K562 (cell line): ENCODE measurements around the gene MYCBPAP. TPM values are rescaled to one million over a fixed set of nuclear protein-coding genes. Genes with fewer than 3 reads are reported as not detected.

Source experiments
- ATAC-seq: fragments of 200-7000 bp; cut with Tn5 transposase; 3 replicates; pipeline ENCODE4 v1.9.1; 2020; ENCODE audit warnings: moderate library complexity
- BruUV-seq: library from RNA; stranded (reverse); fragments of 400-500 nt; replicated peaks from 2 replicates; lab custom pipeline; 2021; lab: Mats Ljungman, UMichigan
- CTCF ChIA-PET: fragments of 300-600 bp; formaldehyde crosslinking; extraction: SDS; loops from one replicate; lab custom pipeline; 2021; ENCODE audit warnings: low intra/inter-chr PET ratio; lab: Yijun Ruan, JAX
- POLR2A ChIA-PET: fragments of 300-600, 350-650 bp; sonication (Branson Sonifier 250); formaldehyde crosslinking; extraction: SDS; loops from one replicate; lab custom pipeline; 2021; ENCODE audit warnings: antibody characterized with exemption, inconsistent platforms; lab: Yijun Ruan, JAX
- DNase-seq, 4 experiments: peaks; one replicate each; pipeline versions ENCODE4 v3.0.0 to v3.0.0-alpha.2; 2011 to 2018; ENCODE audit warnings: low spot score in 3 of 4, mixed read lengths in 3 of 4; ENCODE audit errors: extremely low read depth in 1 of 4
- FAIRE-seq: peaks from 2 replicates; lab custom pipeline; 2011; peaks lifted over from hg19 to GRCh38; lab: Jason Lieb, UNC
- H2AFZ ChIP-seq: 2 replicates; pipeline ENCODE4 v1.6.0; 2011; ENCODE audit warnings: low read depth, low read length, control low read depth, inconsistent platforms
- H3K27ac ChIP-seq: fragments of 200-600 bp; 3 replicates; pipeline ENCODE4 v1.8.0; 2011; ENCODE audit warnings: low read depth, mild to moderate bottlenecking, control low read depth, inconsistent platforms, low read length, moderate library complexity, mixed read lengths; ENCODE audit errors: extremely low read depth
- H3K27me3 ChIP-seq, 2 experiments: fragments of 300-600 bp in 1 of 2; 2 replicates in 1 of 2; 3 replicates in 1 of 2; pipeline versions ENCODE4 v1.6.0 to v1.8.0; 2011; ENCODE audit warnings: inconsistent platforms in 2 of 2, low read length in 2 of 2, mild to moderate bottlenecking in 1 of 2, mixed read lengths in 1 of 2, moderate library complexity in 1 of 2; ENCODE audit not compliant: control insufficient read depth in 2 of 2, insufficient read depth in 2 of 2
- H3K36me3 ChIP-seq: fragments of 300-600 bp; 3 replicates; pipeline ENCODE4 v1.8.0; 2011; ENCODE audit warnings: mild to moderate bottlenecking, low read length, inconsistent platforms; ENCODE audit not compliant: control insufficient read depth, insufficient read depth
- H3K4me1 ChIP-seq, 2 experiments: fragments of 200-600 bp in 1 of 2; replicated peaks in 1 of 2; 2 replicates in 1 of 2; 3 replicates in 1 of 2; pipeline versions ENCODE4 v1.5.1 to v1.8.0; 2011; ENCODE audit warnings: inconsistent platforms in 2 of 2, low read length in 2 of 2, mild to moderate bottlenecking in 1 of 2, mixed read lengths in 1 of 2, moderate library complexity in 1 of 2; ENCODE audit not compliant: control insufficient read depth in 2 of 2, insufficient read depth in 2 of 2
- H3K4me2 ChIP-seq: 2 replicates; pipeline ENCODE4 v1.6.1; 2011; ENCODE audit warnings: low read length, control low read depth, inconsistent platforms, mixed read lengths; ENCODE audit not compliant: insufficient read depth
- H3K4me3 ChIP-seq: fragments of 200-600 bp; sonication (generic), shearing (Covaris generic); 2 replicates; pipeline ENCODE4 v1.5.1; 2016; ENCODE audit warnings: control low read depth, inconsistent platforms
- H3K79me2 ChIP-seq: fragments of 200-600 bp; 3 replicates; pipeline ENCODE4 v1.8.0; 2011; ENCODE audit warnings: low read length, inconsistent platforms; ENCODE audit not compliant: control insufficient read depth, insufficient read depth
- H3K9ac ChIP-seq, 2 experiments: 2 replicates each; pipeline versions ENCODE4 v1.6.0 to v1.6.1; 2011; ENCODE audit warnings: low read depth in 2 of 2, low read length in 2 of 2, control low read depth in 1 of 2, inconsistent platforms in 1 of 2, mild to moderate bottlenecking in 1 of 2, mixed read lengths in 1 of 2; ENCODE audit not compliant: insufficient read depth in 1 of 2
- H3K9me1 ChIP-seq: one replicate; pipeline ENCODE4 v1.6.0; 2011; ENCODE audit warnings: inconsistent platforms, mild to moderate bottlenecking, low read length, moderate library complexity; ENCODE audit not compliant: control insufficient read depth, insufficient read depth
- H3K9me3 ChIP-seq: replicated peaks from 2 replicates; pipeline ENCODE4 v1.5.1; 2011; ENCODE audit warnings: low read depth, low read length, inconsistent platforms; ENCODE audit not compliant: control insufficient read depth, insufficient read depth
- H4K20me1 ChIP-seq: replicated peaks from 2 replicates; pipeline ENCODE4 v1.6.1; 2011; ENCODE audit warnings: low read length, inconsistent platforms, mixed read lengths; ENCODE audit not compliant: control insufficient read depth, insufficient read depth
- ZFP36 ChIP-seq: fragments of 150-350 bp; IDR thresholded peaks from 2 replicates; pipeline ENCODE4 v1.6.1; 2018; ENCODE audit warnings: low read length, low read depth; ENCODE audit not compliant: partially characterized antibody
- WGBS: fragments of 100-300 bp; shearing (Covaris generic); methylation state at CpG from one replicate; pipeline ENCODE4 v1.1.6; 2016; ENCODE audit warnings: low coverage, mixed read lengths; ENCODE audit not compliant: insufficient coverage; ENCODE audit errors: missing lambda C conversion rate; 5-methylcytosine and 5-hydroxymethylcytosine counted together
- in situ Hi-C: fragments of 300-500 bp; cut with MboI; formaldehyde crosslinking; loops from 4 replicates; pipeline ENCODE4 v1.15.0; 2018; ENCODE audit warnings: inconsistent platforms, mixed read lengths
- intact Hi-C: fragments of 100-400 bp; cut with micrococcal nuclease; formaldehyde crosslinking; loops from 2 replicates; pipeline ENCODE4 v1.14.2; 2022
- polyA plus RNA-seq, 8 experiments: library from polyadenylated mRNA; depleted of rRNA in 4 of 8; stranded (reverse) in 5 of 8; unstranded in 3 of 8; fragments of >200 nt; fragmentation: Nextera tagmentation in 2 of 8; fragmentation: Illumina TruSeq in 1 of 8; extraction: Ambion mirVana in 2 of 8; extraction: Trizol in 1 of 8; gene quantifications; 2 replicates each; pipeline versions ENCODE4 v1.2.1 to v1.2.3, GENCODE V29; 2011 to 2014; ENCODE audit warnings: inconsistent platforms in 1 of 8, missing spikeins in 1 of 8
- total RNA-seq, 7 experiments: library from RNA; depleted of rRNA in 6 of 7; stranded (reverse); fragments of >200 nt in 6 of 7; fragmentation: Illumina TruSeq in 2 of 7; extraction: Trizol in 2 of 7; gene quantifications; 2 replicates each; pipeline versions ENCODE4 v1.2.1 to v1.2.3, GENCODE V29; 2011 to 2021; ENCODE audit warnings: low replicate concordance in 1 of 7
- TF ChIP-seq, protein P1 (sequence below): fragments of 450-650 bp; IDR thresholded peaks from 2 replicates; pipeline ENCODE4 v1.6.1; 2016

MYCBPAP gene
- total and polyA plus RNA-seq, 9 of the 15 experiments (the other 6 are each of a cell fraction or from before 2014, with no cell fraction given) = not detected

DNA sequence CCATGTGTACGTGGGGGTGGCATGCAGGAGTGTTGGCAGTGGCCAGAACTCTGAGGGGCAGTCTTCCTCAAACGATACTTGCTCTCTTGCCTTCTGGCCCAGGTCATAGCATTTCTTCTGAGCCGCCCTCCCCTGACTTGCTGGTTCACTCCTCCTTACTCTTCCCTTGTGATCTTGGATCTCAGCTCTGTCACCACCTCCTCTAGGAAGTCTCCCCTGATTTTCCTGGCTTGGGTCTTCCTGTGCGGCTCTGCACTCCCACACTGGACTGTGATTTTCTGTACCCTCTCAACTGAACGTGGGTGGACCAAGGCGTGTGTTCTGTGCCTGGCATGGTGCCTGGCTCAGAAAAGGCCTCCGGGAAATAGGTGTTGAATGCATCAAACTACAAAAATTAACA, 27.2 kb downstream of the MYCBPAP start:
- H2AFZ ChIP-seq = no peak overlapping the region
- no TSS peak for BruUV-seq
- POLR2A ChIA-PET = no interaction called here
- no peaks in the 10 kb centered on the region for H3K9me3 ChIP-seq
- no peak overlapping the region for H3K27ac ChIP-seq
- H3K9ac ChIP-seq = no peak overlapping the region
- no peaks in the 10 kb centered on the region for H3K79me2 ChIP-seq
- CTCF ChIA-PET = no interaction called here
- H4K20me1 ChIP-seq = peaks cover 16% of the 10 kb centered on the region; the same call in 1 of the 2 replicates
- ATAC-seq (no peak), FAIRE-seq (no peak), DNase-seq (no peak)
- intact Hi-C loops (no loop called here), in situ Hi-C loops (no loop called here)
- no peak overlapping the region for H3K4me3 ChIP-seq
- H3K4me1 ChIP-seq = peaks cover 0 to 44% of the 10 kb centered on the region in 2 experiments; a peak in 3 of 5 replicates
- no peak overlapping the region for H3K4me2 ChIP-seq
- WGBS = 13% methylated on average over 7 of the region's 7 CpGs
- no peaks in the 10 kb centered on the region for H3K36me3 ChIP-seq
- TF ChIP-seq, protein P1, sequence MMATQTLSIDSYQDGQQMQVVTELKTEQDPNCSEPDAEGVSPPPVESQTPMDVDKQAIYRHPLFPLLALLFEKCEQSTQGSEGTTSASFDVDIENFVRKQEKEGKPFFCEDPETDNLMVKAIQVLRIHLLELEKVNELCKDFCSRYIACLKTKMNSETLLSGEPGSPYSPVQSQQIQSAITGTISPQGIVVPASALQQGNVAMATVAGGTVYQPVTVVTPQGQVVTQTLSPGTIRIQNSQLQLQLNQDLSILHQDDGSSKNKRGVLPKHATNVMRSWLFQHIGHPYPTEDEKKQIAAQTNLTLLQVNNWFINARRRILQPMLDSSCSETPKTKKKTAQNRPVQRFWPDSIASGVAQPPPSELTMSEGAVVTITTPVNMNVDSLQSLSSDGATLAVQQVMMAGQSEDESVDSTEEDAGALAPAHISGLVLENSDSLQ = no peak
- TF ChIP-seq ZFP36 = peak; percentile 78
- H3K27me3 ChIP-seq = peaks cover 22 to 58% of the 10 kb centered on the region in 2 experiments; a peak in 4 of 5 replicates
- no peaks in the 10 kb centered on the region for H3K9me1 ChIP-seq
